OCI-LY7 (cell line): ENCODE data around the gene KRTAP5-7.

Source experiments
- CTCF ChIP-seq: fragments of 200-600 bp; sonication (generic); conservative IDR thresholded peaks from 2 replicates; pipeline ENCODE4 v1.5.1; 2014; ENCODE audit warnings: mild to moderate bottlenecking, antibody characterized with exemption, low read length, moderate library complexity, mixed read lengths
- EZH2phosphoT487 ChIP-seq: fragments of 200-600 bp; sonication (generic); IDR thresholded peaks from 2 replicates; pipeline ENCODE4 v1.6.1; 2018; ENCODE audit warnings: low read depth, borderline replicate concordance, mild to moderate bottlenecking, mixed run types, antibody characterized with exemption, low read length, moderate library complexity, mixed read lengths

- TF ChIP-seq CTCF (no peak), EZH2phosphoT487 (no peak)
These were observed 20.0 kb upstream of the KRTAP5-7 start for GRCh38 chr11:71507102-71507501.
